B cell (primary cell): ENCODE data around the gene ACTN1.
"Not testable (repeated sequence)": the region's sequence is repeated elsewhere in the genome, so short reads cannot be mapped to it uniquely, and the experiment has no call there.

Experiments
- EZH2 ChIP-seq: IDR thresholded peaks from 2 replicates; pipeline ENCODE4 v1.6.1; 2012; ENCODE audit warnings: borderline replicate concordance, low read depth, mild to moderate bottlenecking, moderate library complexity, low read length; ENCODE audit not compliant: insufficient read depth, poor library complexity, severe bottlenecking
- TF ChIP-seq, protein P1 (sequence below): fragments of 200-600 bp; IDR thresholded peaks from one replicate; pipeline ENCODE4 v1.8.0; 2022; ENCODE audit warnings: antibody characterized with exemption, mild to moderate bottlenecking

GRCh38 chr14:68973219-68973565, 5.9 kb downstream of the ACTN1 start:
- TF ChIP-seq, protein P1, sequence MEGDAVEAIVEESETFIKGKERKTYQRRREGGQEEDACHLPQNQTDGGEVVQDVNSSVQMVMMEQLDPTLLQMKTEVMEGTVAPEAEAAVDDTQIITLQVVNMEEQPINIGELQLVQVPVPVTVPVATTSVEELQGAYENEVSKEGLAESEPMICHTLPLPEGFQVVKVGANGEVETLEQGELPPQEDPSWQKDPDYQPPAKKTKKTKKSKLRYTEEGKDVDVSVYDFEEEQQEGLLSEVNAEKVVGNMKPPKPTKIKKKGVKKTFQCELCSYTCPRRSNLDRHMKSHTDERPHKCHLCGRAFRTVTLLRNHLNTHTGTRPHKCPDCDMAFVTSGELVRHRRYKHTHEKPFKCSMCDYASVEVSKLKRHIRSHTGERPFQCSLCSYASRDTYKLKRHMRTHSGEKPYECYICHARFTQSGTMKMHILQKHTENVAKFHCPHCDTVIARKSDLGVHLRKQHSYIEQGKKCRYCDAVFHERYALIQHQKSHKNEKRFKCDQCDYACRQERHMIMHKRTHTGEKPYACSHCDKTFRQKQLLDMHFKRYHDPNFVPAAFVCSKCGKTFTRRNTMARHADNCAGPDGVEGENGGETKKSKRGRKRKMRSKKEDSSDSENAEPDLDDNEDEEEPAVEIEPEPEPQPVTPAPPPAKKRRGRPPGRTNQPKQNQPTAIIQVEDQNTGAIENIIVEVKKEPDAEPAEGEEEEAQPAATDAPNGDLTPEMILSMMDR, result not testable (repeated sequence)
- not testable (repeated sequence) for TF ChIP-seq EZH2
